CD4-positive, alpha-beta memory T cell (primary cell): ENCODE data around the gene MAN2A2. TPM values are rescaled to one million over a fixed set of nuclear protein-coding genes. Genes with fewer than 3 reads are reported as not detected.

Source experiments
- CTCF ChIA-PET: fragments of 350-600 bp; sonication (Branson Sonifier 250); formaldehyde crosslinking; loops from one replicate; lab custom pipeline; 2021; ENCODE audit warnings: inconsistent platforms; ENCODE audit not compliant: partially characterized antibody; lab: Charles Lee
- POLR2A ChIA-PET: fragments of 350-600 bp; sonication (Branson Sonifier 250); formaldehyde crosslinking; loops from one replicate; lab custom pipeline; 2021; ENCODE audit not compliant: partially characterized antibody; lab: Charles Lee
- DNase-seq, 5 donors: peaks; one replicate each; pipeline versions ENCODE4 v3.0.0 to v3.0.0-alpha.2; 2020 to 2022; ENCODE audit warnings: mixed read lengths in 1 of 5
- H3K27ac ChIP-seq: one replicate; pipeline ENCODE4 v1.7.0; 2013; ENCODE audit warnings: low read depth, low read length
- H3K27me3 ChIP-seq: 2 replicates; pipeline ENCODE4 v1.7.0; 2013; ENCODE audit warnings: mild to moderate bottlenecking, low read length, moderate library complexity; ENCODE audit not compliant: insufficient read depth
- H3K36me3 ChIP-seq: 2 replicates; pipeline ENCODE4 v1.7.0; 2013; ENCODE audit warnings: mild to moderate bottlenecking, low read length, moderate library complexity; ENCODE audit not compliant: insufficient read depth
- H3K4me1 ChIP-seq: 2 replicates; pipeline ENCODE4 v1.7.0; 2013; ENCODE audit warnings: mild to moderate bottlenecking, low read length, moderate library complexity; ENCODE audit not compliant: insufficient read depth
- H3K4me3 ChIP-seq, 2 donors: one replicate each; pipeline ENCODE4 v1.7.0; 2013; ENCODE audit warnings: low read length in 2 of 2, mild to moderate bottlenecking in 1 of 2
- H3K9me3 ChIP-seq, 2 donors: one replicate each; pipeline ENCODE4 v1.7.0; 2013; ENCODE audit warnings: low read length in 2 of 2, control low read depth in 1 of 2; ENCODE audit not compliant: control insufficient read depth in 1 of 2
- H3K27ac Mint-ChIP-seq, 7 donors: one replicate each; pipeline ENCODE4 v1.8.0; 2020 to 2021; ENCODE audit warnings: mixed read lengths in 7 of 7, mild to moderate bottlenecking in 6 of 7, inconsistent platforms in 3 of 7, moderate library complexity in 3 of 7
- H3K27me3 Mint-ChIP-seq, 2 donors: one replicate each; pipeline ENCODE4 v1.8.0; 2020 to 2021; ENCODE audit warnings: mixed read lengths in 2 of 2
- H3K36me3 Mint-ChIP-seq, 2 donors: one replicate each; pipeline ENCODE4 v1.8.0; 2020 to 2021; ENCODE audit warnings: mixed read lengths in 2 of 2, inconsistent platforms in 1 of 2, mild to moderate bottlenecking in 1 of 2
- H3K4me1 Mint-ChIP-seq, 4 donors: one replicate each; pipeline ENCODE4 v1.8.0; 2020 to 2021; ENCODE audit warnings: mixed read lengths in 4 of 4, mild to moderate bottlenecking in 1 of 4
- H3K4me3 Mint-ChIP-seq, 8 donors: one replicate each; pipeline ENCODE4 v1.8.0; 2020 to 2021; ENCODE audit warnings: mixed read lengths in 8 of 8, mild to moderate bottlenecking in 7 of 8, moderate library complexity in 6 of 8, inconsistent platforms in 3 of 8
- H3K9me3 Mint-ChIP-seq, 8 donors: one replicate each; pipeline ENCODE4 v1.8.0; 2020 to 2021; ENCODE audit warnings: mixed read lengths in 8 of 8, mild to moderate bottlenecking in 5 of 8, inconsistent platforms in 3 of 8, moderate library complexity in 1 of 8
- intact Hi-C: fragments of 100-400 bp; cut with micrococcal nuclease; formaldehyde crosslinking; loops from one replicate; pipeline ENCODE4 v1.15.1; 2023
- polyA plus RNA-seq, 2 donors: library from polyadenylated mRNA; unstranded; fragments of 300-500 nt; fragmentation: Illumina TruSeq; gene quantifications; one replicate each; pipeline ENCODE4 v1.2.3, GENCODE V29; 2021
- total RNA-seq, 2 experiments: library from RNA; stranded (reverse); gene quantifications; one replicate each; pipeline ENCODE4 v1.2.3, GENCODE V29; 2021

Gene MAN2A2
- total and polyA plus RNA-seq, 4 experiments from 2014 or later = 1.3 to 126 (median 67.4) TPM

- Histone ChIP-seq H3K4me3 (peak overlapping the region; percentile 53 to 91), H3K27me3 (no peaks in the 10 kb centered on the region), H3K36me3 (peaks cover 4% of the 10 kb centered on the region), H3K9me3 (no peaks in the 10 kb centered on the region), H3K27ac (peak overlapping the region; percentile 72), H3K4me1 (peaks cover 52% of the 10 kb centered on the region)
- Mint-ChIP-seq H3K4me1 (peaks cover 32 to 69% (median 50%) of the 10 kb centered on the region in 4 donors), H3K36me3 (peaks cover 3 to 21% of the 10 kb centered on the region in 2 donors), H3K27ac (peak overlapping the region; percentile 87 to 99 (median 97)), H3K9me3 (peaks cover 0 to 6% (median 0%) of the 10 kb centered on the region in 8 donors), H3K4me3 (peak overlapping the region; percentile 89 to 97 (median 91)), H3K27me3 (no peaks in the 10 kb centered on the region)
- POLR2A ChIA-PET = interaction anchor here (0.7 to 10.0 kb wide), 16 partner anchors 8 to 701 kb away, joined by 3 to 315 read pairs (median 6); partner anchors contain the start of genes BLM, CIB1, GDPGP1 and IQGAP1
- intact Hi-C loops = loop anchor here (1.0 to 10.0 kb wide), 6 partner anchors 32 to 923 kb away; partner anchors contain the start of genes BLM and VPS33B
- peak; percentile 82 to 89 (median 84) for DNase-seq
- CTCF ChIA-PET = interaction anchor here (0.6 to 10.3 kb wide), 27 partner anchors 9 to 669 kb away, joined by 3 to 344 read pairs (median 5); partner anchors contain the start of genes BLM, MAN2A2, NGRN and RCCD1
Measured at GRCh38 chr15:90934256-90934948, 31.3 kb downstream of the MAN2A2 start.

GRCh38 chr15:90934949-90935751 is 32.0 kb downstream of the MAN2A2 start, which contains the start of gene UNC45A:
UNC45A (plus strand) TSS chr15:90935285; CDS start chr15:90935325, 40 bp downstream.
- Histone ChIP-seq H3K4me1 (peaks cover 49% of the 10 kb centered on the region), H3K9me3 (no peaks in the 10 kb centered on the region), H3K36me3 (peaks cover 12% of the 10 kb centered on the region), H3K27ac (peak within 1 kb of the TSS; percentile 72), H3K27me3 (no peaks in the 10 kb centered on the region), H3K4me3 (peak within 1 kb of the TSS; percentile 53 to 91)
- Mint-ChIP-seq H3K27me3 (no peaks in the 10 kb centered on the region), H3K4me3 (peak within 1 kb of the TSS; percentile 89 to 97 (median 91)), H3K36me3 (peaks cover 8 to 23% of the 10 kb centered on the region in 2 donors), H3K27ac (peak within 1 kb of the TSS; percentile 87 to 99 (median 97)), H3K9me3 (peaks cover 0 to 6% (median 0%) of the 10 kb centered on the region in 8 donors), H3K4me1 (peaks cover 29 to 61% (median 44%) of the 10 kb centered on the region in 4 donors)
- ChIA-PET POLR2A (interaction anchor here (0.7 to 10.0 kb wide), 22 partner anchors 9 to 702 kb away, joined by 3 to 315 read pairs (median 6); partner anchors contain the start of genes BLM, CIB1, GDPGP1 and IQGAP1), CTCF (interaction anchor here (0.6 to 10.3 kb wide), 25 partner anchors 9 to 674 kb away, joined by 3 to 344 read pairs (median 5); partner anchors contain the start of genes BLM, MAN2A2, NGRN and RCCD1)
- peak; percentile 94 to 96 (median 96) for DNase-seq
- intact Hi-C loops = loop anchor here (1.0 to 10.0 kb wide), 8 partner anchors 20 to 922 kb away; partner anchors contain the start of genes BLM, PRC1 and VPS33B

- Mint-ChIP-seq H3K4me1 (peaks cover 19 to 44% (median 32%) of the 10 kb centered on the region in 4 donors), H3K9me3 (peaks cover 0 to 6% (median 0%) of the 10 kb centered on the region in 8 donors), H3K27ac (peak overlapping the region in 5 of 7 donors; percentile 52 to 87 (median 70)), H3K36me3 (peaks cover 19 to 30% of the 10 kb centered on the region in 2 donors), H3K27me3 (no peaks in the 10 kb centered on the region), H3K4me3 (peak overlapping the region; percentile 62 to 97 (median 90))
- H3K27ac ChIP-seq = no peak overlapping the region
- no peak for DNase-seq
- H3K4me1 ChIP-seq = peaks cover 36% of the 10 kb centered on the region
- ChIA-PET CTCF (interaction anchor here (8.8 to 10.3 kb wide), 2 partner anchors 20 to 33 kb away, joined by 155 to 344 read pairs; partner anchors contain the start of genes MAN2A2 and RCCD1), POLR2A (interaction anchor here (0.7 to 10.0 kb wide), 4 partner anchors 17 to 85 kb away, joined by 3 to 315 read pairs (median 70); partner anchors contain the start of genes MAN2A2, PRC1, RCCD1 and VPS33B)
- no peak overlapping the region for H3K4me3 ChIP-seq
- intact Hi-C loops = loop anchor here (10.0 kb wide), 1 partner anchor 538 kb away; no protein-coding TSS in a partner anchor
- no peaks in the 10 kb centered on the region for H3K9me3 ChIP-seq
- H3K36me3 ChIP-seq = peaks cover 25% of the 10 kb centered on the region
- no peaks in the 10 kb centered on the region for H3K27me3 ChIP-seq
Measured at GRCh38 chr15:90936823-90937222, 33.7 kb downstream of the MAN2A2 start.

GRCh38 chr15:90938261-90938660 is 35.2 kb downstream of the MAN2A2 start:
- H3K9me3 Mint-ChIP-seq = peaks cover 0 to 6% (median 0%) of the 10 kb centered on the region in 8 donors
- no peak overlapping the region for H3K4me3 Mint-ChIP-seq
- Histone ChIP-seq H3K4me1 (peaks cover 28% of the 10 kb centered on the region), H3K27me3 (no peaks in the 10 kb centered on the region), H3K36me3 (peaks cover 39% of the 10 kb centered on the region), H3K27ac (no peak overlapping the region), H3K4me3 (no peak overlapping the region), H3K9me3 (no peaks in the 10 kb centered on the region)
- intact Hi-C loops = loop anchor here (10.0 kb wide), 1 partner anchor 537 kb away; no protein-coding TSS in a partner anchor
- CTCF ChIA-PET = no interaction called here
- no peak for DNase-seq
- peaks cover 28 to 43% of the 10 kb centered on the region in 2 donors for H3K36me3 Mint-ChIP-seq
- POLR2A ChIA-PET = interaction anchor here (9.8 kb wide), 1 partner anchor 16 kb away, joined by 130 read pairs; the partner anchor contains the start of gene RCCD1
- H3K27ac Mint-ChIP-seq = peak overlapping the region in 3 of 7 donors; percentile 25 to 64 (median 34)
- no peaks in the 10 kb centered on the region for H3K27me3 Mint-ChIP-seq
- peaks cover 14 to 33% (median 26%) of the 10 kb centered on the region in 4 donors for H3K4me1 Mint-ChIP-seq

GRCh38 chr15:90939756-90940155 is 36.7 kb downstream of the MAN2A2 start:
- Histone ChIP-seq H3K36me3 (peaks cover 51% of the 10 kb centered on the region), H3K27ac (no peak overlapping the region), H3K4me1 (peaks cover 15% of the 10 kb centered on the region), H3K4me3 (no peak overlapping the region), H3K27me3 (no peaks in the 10 kb centered on the region), H3K9me3 (no peaks in the 10 kb centered on the region)
- H3K36me3 Mint-ChIP-seq = peaks cover 31 to 49% of the 10 kb centered on the region in 2 donors
- H3K9me3 Mint-ChIP-seq = peaks cover 0 to 6% (median 0%) of the 10 kb centered on the region in 8 donors
- intact Hi-C loops = loop anchor here (10.0 kb wide), 1 partner anchor 535 kb away; no protein-coding TSS in a partner anchor
- CTCF ChIA-PET = no interaction called here
- H3K27ac Mint-ChIP-seq = no peak overlapping the region
- H3K4me3 Mint-ChIP-seq = no peak overlapping the region
- peaks cover 9 to 22% (median 14%) of the 10 kb centered on the region in 4 donors for H3K4me1 Mint-ChIP-seq
- DNase-seq = no peak
- H3K27me3 Mint-ChIP-seq = no peaks in the 10 kb centered on the region
- POLR2A ChIA-PET = interaction anchor here (2.2 kb wide), 1 partner anchor 15 kb away, joined by 9 read pairs; the partner anchor contains the start of gene RCCD1

- H3K9me3 Mint-ChIP-seq = peaks cover 0 to 4% (median 0%) of the 10 kb centered on the region in 8 donors
- peaks cover 8% of the 10 kb centered on the region for H3K4me1 ChIP-seq
- no peak for DNase-seq
- H3K4me3 Mint-ChIP-seq = no peak overlapping the region
- intact Hi-C loops = no loop called here
- no peaks in the 10 kb centered on the region for H3K27me3 Mint-ChIP-seq
- peaks cover 7 to 10% (median 10%) of the 10 kb centered on the region in 4 donors for H3K4me1 Mint-ChIP-seq
- H3K27ac ChIP-seq = no peak overlapping the region
- H3K36me3 Mint-ChIP-seq = peaks cover 34 to 52% of the 10 kb centered on the region in 2 donors
- H3K27ac Mint-ChIP-seq = peak overlapping the region in 1 of 7 donors; percentile 10
- H3K27me3 ChIP-seq = no peaks in the 10 kb centered on the region
- H3K36me3 ChIP-seq = peaks cover 56% of the 10 kb centered on the region
- ChIA-PET POLR2A (interaction anchor here (1.2 to 2.2 kb wide), 2 partner anchors 9 to 13 kb away, joined by 7 to 9 read pairs; partner anchors contain the start of genes HDDC3 and RCCD1), CTCF (interaction anchor here (0.8 to 9.4 kb wide), 4 partner anchors 8 to 621 kb away, joined by 3 to 112 read pairs (median 4); partner anchors contain the start of genes HDDC3 and UNC45A)
- H3K9me3 ChIP-seq = no peaks in the 10 kb centered on the region
- no peak overlapping the region for H3K4me3 ChIP-seq
Measured at GRCh38 chr15:90941038-90941437, 37.9 kb downstream of the MAN2A2 start.
